NCI-H1417 treated with DMSO at 0.1 percent for 48 hours (cell line): ENCODE data around the gene TMOD4.

Experiments used
- DNase-seq: peaks from one replicate; lab custom pipeline; 2025; lab: John Stamatoyannopoulos, UW

The TMOD4 gene

GRCh38 chr1:151175041-151175741 is 590 bp downstream of the TMOD4 start:
- no peak for DNase-seq

- no peak for DNase-seq
Observed at GRCh38 chr1:151171190-151171589, 4.6 kb downstream of the TMOD4 start.

- no peak for DNase-seq
Observed at GRCh38 chr1:151167116-151167515, 8.7 kb downstream of the TMOD4 start.

GRCh38 chr1:151166505-151166956 is 9.2 kb downstream of the TMOD4 start:
- no peak for DNase-seq

DNA sequence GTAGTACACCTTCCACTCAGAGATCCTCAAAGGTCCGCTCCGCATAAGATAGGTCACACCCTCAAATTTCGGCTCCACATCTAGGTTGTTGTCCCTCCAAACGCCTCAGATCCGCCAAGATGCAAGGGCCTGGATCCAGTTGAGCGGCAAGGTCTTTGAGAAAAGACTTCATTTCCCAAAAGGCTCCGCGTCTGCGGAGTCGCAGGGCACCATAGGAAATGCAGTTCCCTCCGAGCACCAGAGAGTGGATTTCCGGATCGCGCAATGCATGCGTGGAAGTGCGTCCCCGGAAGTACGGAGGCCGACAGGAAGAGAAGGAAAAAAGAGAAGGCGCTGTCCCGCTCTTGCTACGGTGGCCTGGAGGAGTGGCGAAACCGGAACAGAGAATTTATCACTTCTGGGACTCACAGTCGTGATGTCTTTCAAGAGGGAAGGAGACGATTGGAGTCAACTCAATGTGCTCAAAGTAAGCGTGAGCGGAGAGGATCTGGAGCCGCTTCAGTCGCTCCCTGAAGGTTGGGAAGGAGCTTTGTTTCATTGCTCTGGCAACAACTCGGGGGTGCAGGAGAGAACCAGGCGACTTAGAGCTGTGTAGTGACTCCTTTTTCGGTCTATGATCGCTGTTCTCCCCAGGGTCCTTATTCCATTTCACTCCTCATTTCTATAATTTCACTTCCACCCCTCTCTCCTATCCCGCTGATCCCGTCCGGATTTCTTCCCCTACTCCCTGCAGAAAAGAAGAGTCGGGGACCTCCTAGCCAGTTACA is 9.9 kb downstream of the TMOD4 start, which contains the start of the genes LYSMD1 and SCNM1:
Gene LYSMD1 (minus strand): TSS at position 165 of the 767 bp plus-strand sequence. CDS start 644 bp downstream, outside the sequence.
Gene SCNM1 (plus strand): TSS at position 407 of the 767 bp plus-strand sequence. CDS start 9 bp downstream, at position 416.
- DNase-seq = peak; percentile 86

GRCh38 chr1:151165281-151165737 is 10.5 kb downstream of the TMOD4 start:
- no peak for DNase-seq

DNA sequence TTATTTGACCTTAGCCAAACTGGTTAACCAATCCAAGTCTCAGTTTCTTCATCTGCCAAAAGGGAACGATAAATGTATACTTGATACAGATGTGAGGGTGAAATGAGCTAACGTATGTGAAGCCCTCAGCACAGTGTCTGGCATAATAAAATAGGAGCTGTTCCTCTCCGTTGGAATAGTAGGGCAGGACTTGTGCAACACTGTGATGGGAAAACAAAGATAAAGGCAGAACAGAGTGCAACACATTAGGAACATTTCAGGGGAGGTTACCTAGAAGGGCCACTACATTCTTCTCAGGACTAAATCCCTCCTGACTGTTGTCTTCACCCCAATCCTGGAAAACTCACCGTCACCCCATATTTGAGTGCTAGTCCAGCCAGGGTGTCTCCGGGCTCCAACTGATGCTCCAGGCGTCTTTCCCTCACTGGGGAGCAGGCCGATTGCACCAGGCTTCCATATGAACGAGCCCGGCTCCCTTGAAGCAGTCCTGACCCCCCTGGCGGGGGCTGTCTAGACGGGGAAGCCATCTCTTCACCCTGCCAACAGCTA is 11.0 kb downstream of the TMOD4 start:
- no peak for DNase-seq

GRCh38 chr1:151159373-151159772 is 16.4 kb downstream of the TMOD4 start:
- no peak for DNase-seq

GRCh38 chr1:151158751-151159251 is 17.0 kb downstream of the TMOD4 start:
- no peak for DNase-seq

- no peak for DNase-seq
Observed at GRCh38 chr1:151158326-151158725, 17.5 kb downstream of the TMOD4 start.

DNA sequence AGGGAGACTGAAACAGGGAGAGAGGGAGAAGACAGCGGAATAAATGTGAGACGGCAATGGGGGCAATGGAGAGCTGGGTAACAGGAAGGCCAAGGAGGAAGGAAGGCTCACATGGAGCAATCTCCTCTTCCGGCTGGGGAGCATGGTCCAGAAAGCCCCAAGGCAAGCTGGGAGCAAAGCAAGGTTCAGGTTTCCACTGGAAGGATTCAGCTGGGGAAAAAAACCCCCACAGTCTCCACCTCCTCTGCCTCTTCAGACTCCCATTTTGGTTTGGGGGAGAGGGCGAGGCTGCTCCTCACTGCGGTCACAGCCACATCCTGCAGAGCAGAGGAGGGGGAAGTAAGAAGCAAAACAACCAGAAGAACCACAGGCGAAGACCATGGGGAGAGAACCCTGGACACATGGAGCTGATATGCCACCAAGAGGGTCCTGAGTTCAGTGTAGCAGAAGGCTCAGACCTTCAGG is 18.7 kb downstream of the TMOD4 start:
- DNase-seq = no peak

DNA sequence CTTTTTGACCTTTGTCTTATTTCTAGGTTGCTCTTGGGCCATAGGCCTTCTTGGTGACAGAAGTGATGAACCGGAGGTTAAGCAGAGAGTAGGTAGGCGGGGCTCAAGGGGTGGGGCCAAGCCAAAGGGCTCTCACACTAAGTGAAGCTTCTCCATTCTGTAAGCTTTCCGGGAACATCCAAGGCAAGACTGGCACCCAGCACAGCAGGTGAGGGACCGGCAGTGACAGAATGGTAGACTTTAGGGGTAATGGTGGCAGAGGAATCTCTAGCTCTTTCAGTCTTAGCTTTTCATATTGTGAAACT is 19.3 kb downstream of the TMOD4 start, which contains the start of gene TNFAIP8L2:
Gene TNFAIP8L2 (plus strand): TSS at position 135 of the 305 bp plus-strand sequence. CDS start 2,049 bp downstream, outside the sequence.
- no peak for DNase-seq

GRCh38 chr1:151147665-151148064 is 28.1 kb downstream of the TMOD4 start:
- no peak for DNase-seq

- no peak for DNase-seq
Observed at GRCh38 chr1:151147132-151147503, 28.7 kb downstream of the TMOD4 start.

DNA sequence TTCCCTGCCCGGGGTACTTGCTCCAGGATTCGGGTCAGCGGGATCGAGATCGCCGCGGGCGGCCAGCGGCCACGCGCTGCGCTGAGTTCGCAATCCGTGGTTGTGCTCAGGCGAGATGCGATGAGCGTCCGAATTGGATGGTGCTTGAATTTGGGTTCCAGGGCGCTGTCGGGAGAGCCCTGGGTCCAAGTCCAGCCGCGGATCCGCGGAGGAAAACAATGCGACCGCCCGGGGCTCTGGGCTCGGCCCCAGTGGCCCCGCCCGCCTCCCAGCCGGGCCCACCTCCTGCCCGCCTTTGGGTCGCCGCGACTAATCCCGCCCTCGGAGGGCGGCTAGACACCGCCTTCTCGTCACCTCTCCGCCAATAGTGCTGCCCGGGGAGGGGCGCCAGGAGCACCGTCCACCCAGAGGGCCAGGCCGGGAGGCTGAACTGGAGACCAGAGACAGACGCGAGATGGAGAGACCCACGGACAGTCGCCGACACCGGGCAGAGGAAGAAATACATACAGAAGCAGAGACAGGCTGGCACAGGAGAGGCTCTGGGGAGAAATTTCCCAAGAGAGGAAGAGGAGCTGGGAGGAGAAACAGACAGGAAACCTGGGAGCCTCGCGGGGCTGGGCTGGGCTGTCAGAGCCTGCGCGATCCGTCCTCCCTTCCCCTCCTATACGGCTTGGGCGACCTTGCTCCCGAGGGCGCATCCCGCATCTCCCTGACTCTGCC is 29.2 kb downstream of the TMOD4 start, which contains the start of gene SEMA6C:
Gene SEMA6C (minus strand): TSS at position 220 of the 720 bp plus-strand sequence. CDS start 4,010 bp downstream, outside the sequence.
- peak; percentile 60 for DNase-seq

- DNase-seq = no peak
Observed at GRCh38 chr1:151146072-151146411, 29.7 kb downstream of the TMOD4 start.

DNA sequence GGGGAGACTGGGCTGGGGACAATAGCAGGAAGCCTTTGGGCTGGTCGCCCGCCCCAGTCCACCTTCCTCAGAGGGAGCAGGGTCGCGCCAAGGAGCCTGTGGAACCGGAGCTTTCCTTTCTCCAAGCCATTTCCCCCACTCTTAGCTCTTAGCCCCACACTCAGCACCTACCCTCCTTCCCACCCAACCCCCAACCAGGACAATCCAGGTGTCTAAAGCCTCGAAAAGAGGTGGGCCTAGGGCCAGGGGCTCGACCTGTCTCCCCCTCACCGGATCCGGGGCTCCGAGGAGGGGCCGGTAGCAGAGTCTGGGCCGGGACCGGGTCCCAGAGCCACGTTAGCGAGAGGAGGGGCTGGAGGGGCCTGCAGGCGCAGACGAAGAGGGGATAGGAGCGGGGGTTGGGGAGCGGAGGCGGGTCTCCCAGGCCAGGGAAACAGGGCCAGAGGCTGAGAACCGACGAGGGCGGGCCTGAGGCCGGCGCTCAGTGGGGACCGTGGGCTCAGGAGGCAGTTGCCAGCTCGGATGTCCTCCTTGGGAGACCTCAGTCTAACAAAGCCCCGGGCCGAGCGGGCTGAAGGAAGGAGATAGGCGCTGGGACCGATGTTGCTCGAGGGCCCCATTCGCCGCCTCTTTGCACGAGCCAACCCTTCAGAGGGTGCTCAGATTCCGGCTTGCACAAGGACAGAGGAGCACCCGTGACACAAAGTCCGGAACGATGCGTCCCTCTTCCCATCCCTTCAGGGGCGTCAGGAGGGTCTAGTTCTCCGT is 30.3 kb downstream of the TMOD4 start:
- DNase-seq = no peak

GRCh38 chr1:151144474-151145303 is 31.1 kb downstream of the TMOD4 start:
- DNase-seq = no peak

DNA sequence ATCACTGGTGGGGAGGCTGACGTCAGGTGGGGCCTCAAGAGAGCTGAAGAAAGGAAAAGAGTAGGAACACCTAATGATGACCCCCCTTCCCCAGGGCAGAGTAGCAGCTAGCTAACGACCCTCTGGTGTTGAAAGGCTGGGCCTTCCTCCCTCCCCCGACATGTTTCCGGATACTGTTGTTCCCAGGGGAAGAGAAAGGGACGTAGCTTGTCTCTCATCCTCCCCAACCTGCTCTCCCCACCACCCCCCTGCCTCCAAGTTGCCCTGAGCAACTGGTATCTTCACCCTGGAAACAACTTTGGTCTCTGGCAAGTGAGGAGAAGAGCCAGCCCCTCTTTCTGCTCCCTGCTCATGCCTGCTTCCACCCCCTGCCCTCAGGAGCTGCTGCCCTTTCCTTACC is 31.8 kb downstream of the TMOD4 start:
- no peak for DNase-seq

DNA sequence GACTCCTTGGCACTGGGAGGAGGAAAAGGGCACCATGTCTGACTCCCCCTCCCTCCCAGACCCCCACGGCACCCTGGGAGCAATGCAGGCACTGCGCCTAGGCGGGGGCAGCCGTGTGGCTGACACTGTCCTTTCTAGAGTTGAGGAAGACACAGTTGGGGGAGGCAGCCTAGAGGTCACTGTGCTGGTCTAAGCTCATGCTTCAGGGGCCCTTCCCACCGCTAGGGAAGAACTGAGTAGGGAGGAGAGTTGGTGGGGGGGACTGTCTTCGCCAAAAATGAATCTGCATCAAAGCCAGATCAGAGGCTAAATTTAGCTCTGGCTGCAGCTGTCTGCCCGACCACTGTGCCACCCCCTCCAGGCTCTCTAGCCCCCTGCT is 32.7 kb downstream of the TMOD4 start:
- DNase-seq = no peak
